ENCODE measurements around the gene SOWAHA. TPM values are rescaled to one million over a fixed set of nuclear protein-coding genes. Genes with fewer than 3 reads are reported as not detected.

The SOWAHA gene
- polyA plus RNA-seq, 3 donors: not detected

DNA sequence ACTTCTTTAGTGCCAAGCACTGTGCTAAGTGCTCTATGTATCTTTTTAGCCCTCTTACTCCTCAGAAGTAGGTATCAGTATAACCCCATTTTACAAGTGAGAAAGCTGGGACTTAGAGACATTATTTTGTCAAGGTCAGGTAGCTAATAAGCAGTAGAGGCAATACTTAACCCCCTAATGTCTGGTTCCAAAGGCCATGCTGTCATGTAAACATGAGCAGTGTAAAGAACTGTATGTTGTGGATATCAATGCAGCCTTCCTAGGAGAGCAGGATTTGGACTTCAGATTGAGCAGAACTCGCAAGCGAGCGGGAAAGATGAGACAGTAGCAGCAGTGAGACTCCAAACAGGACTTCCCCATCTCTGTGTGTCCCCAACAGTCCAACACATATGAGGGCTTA is 21.0 kb downstream of the SOWAHA start:
- peaks cover 6 to 10% of the 10 kb centered on the region in 2 donors for H3K36me3 Mint-ChIP-seq
- H3K9ac ChIP-seq (ENCODE audit: insufficient read depth, low read length, poor library complexity, severe bottlenecking): no peak overlapping the region
- peaks cover 20 to 37% (median 21%) of the 10 kb centered on the region in 3 donors for H3K27me3 Mint-ChIP-seq (ENCODE audit: low read depth in 3 of 3)
- peaks cover 7% of the 10 kb centered on the region for H3K79me2 ChIP-seq (ENCODE audit: insufficient read depth, low read length)
- H3K27ac ChIP-seq (ENCODE audit: low read depth in 1 of 2, low read length in 2 of 2): no peak overlapping the region
- H3K4me1 ChIP-seq (ENCODE audit: control insufficient read depth in 1 of 2, insufficient read depth in 2 of 2, low read length in 2 of 2): peaks cover 46 to 55% of the 10 kb centered on the region in 2 donors
- H3K4me3 ChIP-seq (replicated peaks in 1 of 3; ENCODE audit: low read depth in 2 of 3, low read length in 3 of 3): no peak overlapping the region
- no peak overlapping the region for H3K27ac Mint-ChIP-seq
- no peak overlapping the region for H3K4me3 Mint-ChIP-seq
- H3K9me3 Mint-ChIP-seq: peaks cover 0 to 2% (median 2%) of the 10 kb centered on the region in 7 donors
- peaks cover 8% of the 10 kb centered on the region for H4K20me1 ChIP-seq (ENCODE audit: insufficient read depth, low read length)
- peaks cover 48% of the 10 kb centered on the region for H3K4me1 Mint-ChIP-seq
- H3K27me3 ChIP-seq (ENCODE audit: control insufficient read depth in 2 of 2, insufficient read depth in 2 of 2, low read length in 2 of 2): peaks cover 3 to 19% of the 10 kb centered on the region in 2 donors
- H2AFZ ChIP-seq (ENCODE audit: insufficient read depth, low read depth, low read length, poor library complexity, severe bottlenecking): no peak overlapping the region
- DNase-seq: no peak
- intact Hi-C loops (cut with micrococcal nuclease): loop anchor here in 1 of 2 donors (5.0 kb wide), 1 partner anchor 48 kb away; no protein-coding TSS in a partner anchor
- TF ChIP-seq, protein P1, sequence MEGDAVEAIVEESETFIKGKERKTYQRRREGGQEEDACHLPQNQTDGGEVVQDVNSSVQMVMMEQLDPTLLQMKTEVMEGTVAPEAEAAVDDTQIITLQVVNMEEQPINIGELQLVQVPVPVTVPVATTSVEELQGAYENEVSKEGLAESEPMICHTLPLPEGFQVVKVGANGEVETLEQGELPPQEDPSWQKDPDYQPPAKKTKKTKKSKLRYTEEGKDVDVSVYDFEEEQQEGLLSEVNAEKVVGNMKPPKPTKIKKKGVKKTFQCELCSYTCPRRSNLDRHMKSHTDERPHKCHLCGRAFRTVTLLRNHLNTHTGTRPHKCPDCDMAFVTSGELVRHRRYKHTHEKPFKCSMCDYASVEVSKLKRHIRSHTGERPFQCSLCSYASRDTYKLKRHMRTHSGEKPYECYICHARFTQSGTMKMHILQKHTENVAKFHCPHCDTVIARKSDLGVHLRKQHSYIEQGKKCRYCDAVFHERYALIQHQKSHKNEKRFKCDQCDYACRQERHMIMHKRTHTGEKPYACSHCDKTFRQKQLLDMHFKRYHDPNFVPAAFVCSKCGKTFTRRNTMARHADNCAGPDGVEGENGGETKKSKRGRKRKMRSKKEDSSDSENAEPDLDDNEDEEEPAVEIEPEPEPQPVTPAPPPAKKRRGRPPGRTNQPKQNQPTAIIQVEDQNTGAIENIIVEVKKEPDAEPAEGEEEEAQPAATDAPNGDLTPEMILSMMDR (IDR thresholded peaks at IDR 0.05): no peak
- H3K4me2 ChIP-seq (replicated peaks; ENCODE audit: extremely low read depth, low read length, poor library complexity, severe bottlenecking): no peak overlapping the region
- H3K36me3 ChIP-seq (replicated peaks in 1 of 2; ENCODE audit: control insufficient read depth in 1 of 2, insufficient read depth in 2 of 2, low read length in 2 of 2): no peaks in the 10 kb centered on the region
- no peaks in the 10 kb centered on the region for H3K9me3 ChIP-seq (replicated peaks in 1 of 2; ENCODE audit: control insufficient read depth in 1 of 2, insufficient read depth in 1 of 2, low read length in 2 of 2)
- WGBS (ENCODE audit: insufficient coverage): no CpG with 5 or more reads among the region's 3 CpGs

DNA sequence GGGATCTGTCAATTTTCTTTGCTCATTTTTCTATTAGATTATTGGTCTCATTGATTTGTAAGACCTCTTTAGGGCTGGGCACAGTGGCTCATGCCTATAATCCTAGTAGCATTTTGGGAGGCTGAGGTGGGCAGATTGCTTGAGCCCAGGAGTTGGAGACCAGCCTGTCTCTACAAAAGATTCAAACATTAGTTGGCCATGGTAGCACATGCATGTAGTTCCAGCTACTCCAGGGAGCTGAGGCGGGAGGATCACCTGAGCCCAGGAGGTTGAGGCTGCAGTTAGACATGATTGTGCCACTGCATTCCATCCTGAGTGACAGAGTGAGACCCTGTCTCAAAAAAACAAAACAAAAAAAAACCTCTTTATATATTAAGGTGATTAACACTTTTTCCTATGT is 23.8 kb downstream of the SOWAHA start:
- H3K27ac ChIP-seq (ENCODE audit: low read depth in 1 of 2, low read length in 2 of 2): peak overlapping the region in 1 of 2 donors; percentile 63
- H3K27me3 ChIP-seq (ENCODE audit: control insufficient read depth in 2 of 2, insufficient read depth in 2 of 2, low read length in 2 of 2): no peaks in the 10 kb centered on the region
- no peak overlapping the region for H3K9ac ChIP-seq (ENCODE audit: insufficient read depth, low read length, poor library complexity, severe bottlenecking)
- DNase-seq: no peak
- no peaks in the 10 kb centered on the region for H3K36me3 ChIP-seq (replicated peaks in 1 of 2; ENCODE audit: control insufficient read depth in 1 of 2, insufficient read depth in 2 of 2, low read length in 2 of 2)
- Mint-ChIP-seq H3K4me1 (peaks cover 61% of the 10 kb centered on the region), H3K27ac (peak overlapping the region; percentile 64 to 92 (median 87)), H3K36me3 (no peaks in the 10 kb centered on the region), H3K4me3 (no peak overlapping the region), H3K9me3 (peaks cover 0 to 2% (median 0%) of the 10 kb centered on the region in 7 donors), H3K27me3 (ENCODE audit: low read depth in 3 of 3) (peaks cover 2 to 10% (median 3%) of the 10 kb centered on the region in 3 donors)
- peak overlapping the region; percentile 11 for H3K4me2 ChIP-seq (replicated peaks; ENCODE audit: extremely low read depth, low read length, poor library complexity, severe bottlenecking)
- H3K9me3 ChIP-seq (replicated peaks in 1 of 2; ENCODE audit: control insufficient read depth in 1 of 2, insufficient read depth in 1 of 2, low read length in 2 of 2): no peaks in the 10 kb centered on the region
- no peak overlapping the region for H2AFZ ChIP-seq (ENCODE audit: insufficient read depth, low read depth, low read length, poor library complexity, severe bottlenecking)
- H3K4me1 ChIP-seq (ENCODE audit: control insufficient read depth in 1 of 2, insufficient read depth in 2 of 2, low read length in 2 of 2): peaks cover 61 to 62% of the 10 kb centered on the region in 2 donors
- TF ChIP-seq, protein P1 (IDR thresholded peaks at IDR 0.05): no peak
- H4K20me1 ChIP-seq (ENCODE audit: insufficient read depth, low read length): no peaks in the 10 kb centered on the region
- intact Hi-C loops (cut with micrococcal nuclease): no loop called here
- no peak overlapping the region for H3K4me3 ChIP-seq (replicated peaks in 1 of 3; ENCODE audit: low read depth in 2 of 3, low read length in 3 of 3)
- WGBS (ENCODE audit: insufficient coverage): no CpG with 5 or more reads among the region's 1 CpG
- H3K79me2 ChIP-seq (ENCODE audit: insufficient read depth, low read length): no peaks in the 10 kb centered on the region

Measured in CD14-positive monocyte (primary cell).